Upper lobe of left lung (tissue), 6 donors: ENCODE results near the gene IFNLR1. TPM values are rescaled to one million over a fixed set of nuclear protein-coding genes. Genes with fewer than 3 reads are reported as not detected.
A peak's percentile ranks its signal among the peaks of the same experiment; 100 is the strongest.

ENCODE experiments used
- ATAC-seq, 2 donors: fragments of 200-7000 bp; cut with Tn5 transposase; one replicate each; pipeline ENCODE4 v1.9.1; 2022; ENCODE audit warnings: mild to moderate bottlenecking in 2 of 2, moderate library complexity in 2 of 2; ENCODE audit not compliant: low FRiP score in 2 of 2
- DNase-seq, 2 donors: peaks; one replicate each; pipeline ENCODE4 v3.0.0-alpha.2; 2019 to 2020
- H3K27ac ChIP-seq, 4 donors: fragments of 200-600 bp; sonication (generic); one replicate each; pipeline ENCODE4 v1.5.1; 2016 to 2019
- H3K27me3 ChIP-seq, 4 donors: fragments of 200-600 bp; sonication (generic); one replicate each; pipeline ENCODE4 v1.5.1; 2017 to 2019
- H3K36me3 ChIP-seq, 4 donors: fragments of 200-600 bp; sonication (generic); one replicate each; pipeline ENCODE4 v1.5.1; 2016 to 2019
- H3K4me1 ChIP-seq, 4 donors: fragments of 200-600 bp; sonication (generic); one replicate each; pipeline ENCODE4 v1.5.1; 2018 to 2019
- H3K4me3 ChIP-seq, 4 donors: fragments of 200-600 bp; sonication (generic); one replicate each; pipeline ENCODE4 v1.5.1; 2017 to 2019; ENCODE audit warnings: mild to moderate bottlenecking in 2 of 4, moderate library complexity in 1 of 4
- H3K9me3 ChIP-seq, 4 donors: fragments of 200-600 bp; sonication (generic); one replicate each; pipeline ENCODE4 v1.5.1; 2018 to 2019
- EP300 ChIP-seq, 4 donors: sonication (generic); formaldehyde crosslinking; IDR thresholded peaks; one replicate each; pipeline ENCODE4 v1.5.1; 2017; ENCODE audit warnings: antibody characterized with exemption in 4 of 4, control low read depth in 2 of 4
- POLR2A ChIP-seq, 4 donors: fragments of 450-650 bp; IDR thresholded peaks; one replicate each; pipeline ENCODE4 v1.5.1; 2016 to 2017; ENCODE audit warnings: antibody characterized with exemption in 4 of 4, mild to moderate bottlenecking in 2 of 4
- POLR2AphosphoS5 ChIP-seq, 2 donors: sonication (generic); formaldehyde crosslinking; IDR thresholded peaks; one replicate each; pipeline ENCODE4 v1.5.1; 2017; ENCODE audit warnings: antibody characterized with exemption in 2 of 2
- WGBS, 2 donors: methylation state at CpG; one replicate each; pipeline ENCODE4 v1.1.5; 2017 to 2018; 5-methylcytosine and 5-hydroxymethylcytosine counted together
- total RNA-seq, 6 donors: library from RNA; depleted of rRNA in 4 of 6; stranded (reverse); fragments of >200 nt in 4 of 6; gene quantifications; one replicate each; pipeline versions ENCODE4 v1.1.0 to v1.2.1, GENCODE V29; 2016 to 2021
- TF ChIP-seq, protein P1 (sequence below), 6 experiments: fragments of 450-650 bp in 4 of 6; fragments of 200-600 bp in 2 of 6; sonication (generic) in 2 of 6; IDR thresholded peaks; one replicate each; pipeline ENCODE4 v1.5.1; 2016 to 2019; ENCODE audit warnings: antibody characterized with exemption in 6 of 6
- donor health status: DM: no; HTN: no; CAD: no; lungs with moderate emphysema.
- donor health status: DM: no; HTN: yes; CAD: no; lungs with severe emphysema.

IFNLR1 gene
- total RNA-seq, 6 donors from 2014 or later: 4.1 to 15.5 (median 6.8) TPM

DNA sequence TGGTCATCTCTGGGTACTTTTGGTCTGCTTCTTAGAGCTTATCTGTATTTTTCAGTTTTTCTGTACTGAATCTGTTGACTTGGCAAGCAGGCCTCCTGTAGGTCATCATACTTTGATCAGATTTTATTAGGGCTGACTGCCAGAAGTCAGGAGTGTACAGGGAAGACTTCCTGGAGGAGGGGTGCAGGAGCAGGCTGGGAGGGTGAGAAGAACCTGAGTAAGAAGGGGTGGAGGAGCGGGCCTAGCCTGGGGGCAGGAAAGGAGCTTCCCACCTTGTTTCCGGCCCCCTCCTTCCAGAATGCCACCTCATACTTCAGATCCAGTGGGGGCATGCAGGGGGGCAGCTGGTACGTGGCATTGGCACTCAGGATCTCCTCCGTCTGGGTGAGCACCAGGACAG is 25.8 kb downstream of the IFNLR1 start:
- Histone ChIP-seq H3K4me3 (no peak overlapping the region), H3K27me3 (no peaks in the 10 kb centered on the region), H3K27ac (no peak overlapping the region), H3K36me3 (peaks cover 0 to 6% (median 0%) of the 10 kb centered on the region in 4 donors), H3K9me3 (no peaks in the 10 kb centered on the region), H3K4me1 (no peaks in the 10 kb centered on the region)
- no peak for DNase-seq
- ATAC-seq: no peak
- TF ChIP-seq, protein P1, sequence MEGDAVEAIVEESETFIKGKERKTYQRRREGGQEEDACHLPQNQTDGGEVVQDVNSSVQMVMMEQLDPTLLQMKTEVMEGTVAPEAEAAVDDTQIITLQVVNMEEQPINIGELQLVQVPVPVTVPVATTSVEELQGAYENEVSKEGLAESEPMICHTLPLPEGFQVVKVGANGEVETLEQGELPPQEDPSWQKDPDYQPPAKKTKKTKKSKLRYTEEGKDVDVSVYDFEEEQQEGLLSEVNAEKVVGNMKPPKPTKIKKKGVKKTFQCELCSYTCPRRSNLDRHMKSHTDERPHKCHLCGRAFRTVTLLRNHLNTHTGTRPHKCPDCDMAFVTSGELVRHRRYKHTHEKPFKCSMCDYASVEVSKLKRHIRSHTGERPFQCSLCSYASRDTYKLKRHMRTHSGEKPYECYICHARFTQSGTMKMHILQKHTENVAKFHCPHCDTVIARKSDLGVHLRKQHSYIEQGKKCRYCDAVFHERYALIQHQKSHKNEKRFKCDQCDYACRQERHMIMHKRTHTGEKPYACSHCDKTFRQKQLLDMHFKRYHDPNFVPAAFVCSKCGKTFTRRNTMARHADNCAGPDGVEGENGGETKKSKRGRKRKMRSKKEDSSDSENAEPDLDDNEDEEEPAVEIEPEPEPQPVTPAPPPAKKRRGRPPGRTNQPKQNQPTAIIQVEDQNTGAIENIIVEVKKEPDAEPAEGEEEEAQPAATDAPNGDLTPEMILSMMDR (IDR thresholded peaks at IDR 0.05): no peak
- no peak for TF ChIP-seq EP300 (IDR thresholded peaks at IDR 0.05)
- no peak for TF ChIP-seq POLR2A (IDR thresholded peaks at IDR 0.05)
- no peak for TF ChIP-seq POLR2AphosphoS5 (IDR thresholded peaks at IDR 0.05)
- WGBS, 2 donors: 82 to 94% methylated on average over 2 to 4 of the region's 4 CpGs

DNA sequence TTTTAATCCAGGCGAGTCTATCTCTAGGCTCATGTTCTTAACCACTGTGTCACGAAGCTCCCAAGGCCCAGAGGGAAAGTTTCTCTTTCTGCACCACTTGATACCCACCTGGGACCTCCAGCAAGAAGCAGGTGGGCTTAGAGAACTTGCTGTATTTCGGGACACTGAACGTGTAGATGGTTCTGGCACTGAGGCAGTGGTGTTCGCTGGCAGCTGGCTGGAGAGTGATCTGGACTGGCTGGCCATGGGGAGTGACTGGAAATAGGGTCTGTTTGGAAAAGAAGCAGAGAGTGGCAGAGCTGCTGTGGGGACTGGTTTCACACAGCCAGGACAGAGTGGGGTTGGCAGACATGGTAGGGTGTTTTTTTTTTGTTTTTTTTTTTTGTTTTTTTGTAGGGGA is 27.7 kb downstream of the IFNLR1 start:
- H3K9me3 ChIP-seq: no peaks in the 10 kb centered on the region
- 84 to 97% methylated on average over 5 of the region's 5 CpGs for WGBS, 2 donors
- ATAC-seq: no peak

DNA sequence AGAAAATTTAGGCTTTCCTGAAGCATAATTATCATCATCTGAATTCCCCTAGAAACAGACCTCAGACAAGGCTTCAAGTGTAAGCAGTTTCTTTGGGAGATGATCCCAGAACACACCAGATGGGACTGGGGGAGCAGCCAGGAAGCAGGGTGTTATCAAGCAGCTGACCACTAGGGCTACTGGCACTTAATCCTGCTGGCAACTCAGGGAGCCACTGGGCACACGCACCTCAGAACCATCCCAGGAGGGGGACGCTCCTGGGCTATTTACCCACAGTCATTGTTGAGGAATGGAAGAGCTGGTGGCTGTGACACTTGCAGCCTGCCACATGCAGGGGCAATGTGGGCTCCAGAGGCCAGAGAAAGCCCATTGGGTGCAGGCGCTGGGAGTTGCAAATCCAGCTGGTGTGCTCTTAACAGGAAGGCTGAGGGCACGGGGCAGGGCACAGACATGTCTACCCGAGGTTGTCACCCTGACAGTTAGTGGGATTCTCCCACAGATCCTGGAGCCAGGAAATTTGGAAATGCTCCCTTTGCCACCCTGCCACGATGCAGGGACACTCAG is 29.1 kb downstream of the IFNLR1 start:
- DNase-seq: no peak
- no peaks in the 10 kb centered on the region for H3K27me3 ChIP-seq
- no peak overlapping the region for H3K27ac ChIP-seq
- no peaks in the 10 kb centered on the region for H3K4me1 ChIP-seq
- ATAC-seq: peak in 1 of 2 donors; percentile 22
- 82 to 100% methylated on average over 1 to 6 of the region's 6 CpGs for WGBS, 2 donors
- H3K9me3 ChIP-seq: no peaks in the 10 kb centered on the region
- peaks cover 0 to 6% (median 0%) of the 10 kb centered on the region in 4 donors for H3K36me3 ChIP-seq
- no peak overlapping the region for H3K4me3 ChIP-seq
- TF ChIP-seq, protein P1 (IDR thresholded peaks at IDR 0.05): no peak
- TF ChIP-seq POLR2A (IDR thresholded peaks at IDR 0.05) (no peak), EP300 (IDR thresholded peaks at IDR 0.05) (no peak), POLR2AphosphoS5 (IDR thresholded peaks at IDR 0.05) (no peak)

More for the DNA sequence above, 27.7 kb downstream of the IFNLR1 start:
- Histone ChIP-seq H3K4me1 (no peaks in the 10 kb centered on the region), H3K36me3 (peaks cover 0 to 6% (median 0%) of the 10 kb centered on the region in 4 donors), H3K27me3 (no peaks in the 10 kb centered on the region), H3K27ac (no peak overlapping the region), H3K4me3 (no peak overlapping the region)
- TF ChIP-seq, protein P1 (IDR thresholded peaks at IDR 0.05): no peak
- TF ChIP-seq POLR2AphosphoS5 (IDR thresholded peaks at IDR 0.05): no peak
- no peak for TF ChIP-seq EP300 (IDR thresholded peaks at IDR 0.05)
- no peak for TF ChIP-seq POLR2A (IDR thresholded peaks at IDR 0.05)
- DNase-seq: no peak

DNA sequence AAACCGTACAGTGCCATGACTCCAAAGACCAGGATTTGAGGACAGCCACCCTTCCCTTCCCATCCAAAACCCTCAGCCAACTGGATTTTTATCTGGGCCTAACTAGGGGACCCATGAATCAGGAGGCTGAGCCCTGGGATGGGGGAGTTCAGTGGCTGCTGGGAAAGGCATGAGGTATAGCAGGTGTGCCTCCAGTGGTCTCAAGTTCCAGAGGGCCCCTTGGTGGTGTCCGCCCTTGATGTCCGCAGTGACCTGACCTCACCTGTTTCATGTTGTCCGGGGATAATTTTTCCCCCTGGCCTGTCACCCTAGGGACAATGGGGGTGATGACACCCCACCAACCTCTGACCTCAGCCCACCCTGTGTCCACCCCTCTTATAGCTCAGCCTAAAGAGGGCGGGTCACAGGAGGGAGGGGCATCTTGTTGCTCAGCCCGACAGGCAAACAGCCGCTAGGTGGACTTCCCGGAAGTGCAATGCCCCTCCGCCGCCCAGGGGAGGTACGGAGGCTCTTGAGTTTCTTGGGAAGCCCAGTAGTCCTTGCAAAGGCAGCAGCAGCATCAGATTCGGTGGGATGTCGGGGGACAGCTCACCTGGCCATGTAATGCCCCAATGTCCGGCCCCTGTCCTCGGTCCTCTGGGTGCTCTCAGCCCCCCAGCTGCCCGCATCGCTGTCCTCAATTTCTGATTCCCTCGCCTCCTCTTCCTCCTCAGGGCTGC is 30.4 kb downstream of the IFNLR1 start:
- Histone ChIP-seq H3K4me1 (no peaks in the 10 kb centered on the region), H3K36me3 (peaks cover 0 to 6% (median 0%) of the 10 kb centered on the region in 4 donors), H3K27ac (no peak overlapping the region), H3K9me3 (no peaks in the 10 kb centered on the region), H3K4me3 (no peak overlapping the region), H3K27me3 (no peaks in the 10 kb centered on the region)
- TF ChIP-seq, protein P1 (IDR thresholded peaks at IDR 0.05): no peak
- no peak for TF ChIP-seq POLR2A (IDR thresholded peaks at IDR 0.05)
- TF ChIP-seq EP300 (IDR thresholded peaks at IDR 0.05): no peak
- no peak for TF ChIP-seq POLR2AphosphoS5 (IDR thresholded peaks at IDR 0.05)
- ATAC-seq (no peak), DNase-seq (no peak)
- 94 to 95% methylated on average over 12 to 18 of the region's 18 CpGs for WGBS, 2 donors
